ENCODE measurements around the gene SRGAP1.

DNA sequence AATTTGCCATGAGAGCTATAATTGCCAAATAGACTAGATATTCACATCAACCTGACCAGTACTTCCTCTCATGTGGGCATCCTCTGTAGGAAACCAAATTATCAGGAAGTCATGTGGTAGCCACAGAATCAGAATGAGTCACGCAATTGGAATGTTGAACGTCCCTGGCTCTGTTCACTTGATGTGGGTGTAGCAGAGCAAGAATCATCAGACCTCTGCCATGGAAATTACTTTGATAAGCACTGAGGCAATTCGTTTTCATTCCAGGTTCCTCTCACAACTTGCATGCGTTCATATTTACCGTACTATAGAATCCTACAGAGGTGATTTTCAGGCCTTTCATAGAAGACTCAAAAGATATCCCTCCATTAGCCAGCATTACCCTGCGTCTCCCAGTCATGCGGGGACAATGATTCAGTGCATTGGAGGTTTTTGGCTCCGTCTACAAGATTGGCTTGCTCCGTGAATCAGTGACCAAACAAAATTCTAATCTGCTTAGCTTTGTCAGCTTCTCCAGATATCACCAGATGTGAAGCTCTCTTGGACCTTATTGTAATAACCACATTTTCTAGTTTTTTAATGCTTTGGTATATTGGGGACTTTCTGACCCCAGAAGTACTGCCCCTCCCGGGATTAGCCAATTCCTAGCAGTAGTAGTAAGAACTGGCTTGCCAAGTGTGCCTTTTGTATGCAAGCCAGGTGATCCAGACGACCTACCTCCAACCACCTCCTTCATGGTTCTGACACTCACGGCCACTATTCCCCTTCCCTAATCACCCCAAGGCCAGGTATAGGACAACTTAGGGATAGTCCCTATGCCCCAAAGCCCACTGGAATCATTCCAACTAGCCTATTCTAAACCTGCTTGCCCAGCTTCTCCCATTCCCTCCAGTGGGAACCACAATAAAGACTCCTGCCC lies 244.2 kb downstream of the SRGAP1 start:
- TF ChIP-seq ZFP36L1 (CRISPR knock-in tag; IDR thresholded peaks at IDR 0.05), result no peak
- TF ChIP-seq, protein P1, sequence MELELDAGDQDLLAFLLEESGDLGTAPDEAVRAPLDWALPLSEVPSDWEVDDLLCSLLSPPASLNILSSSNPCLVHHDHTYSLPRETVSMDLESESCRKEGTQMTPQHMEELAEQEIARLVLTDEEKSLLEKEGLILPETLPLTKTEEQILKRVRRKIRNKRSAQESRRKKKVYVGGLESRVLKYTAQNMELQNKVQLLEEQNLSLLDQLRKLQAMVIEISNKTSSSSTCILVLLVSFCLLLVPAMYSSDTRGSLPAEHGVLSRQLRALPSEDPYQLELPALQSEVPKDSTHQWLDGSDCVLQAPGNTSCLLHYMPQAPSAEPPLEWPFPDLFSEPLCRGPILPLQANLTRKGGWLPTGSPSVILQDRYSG (CRISPR knock-in tag; IDR thresholded peaks at IDR 0.05), result no peak
- no peak for TF ChIP-seq FOXM1 (CRISPR knock-in tag; IDR thresholded peaks at IDR 0.05)
- TF ChIP-seq, protein P2, sequence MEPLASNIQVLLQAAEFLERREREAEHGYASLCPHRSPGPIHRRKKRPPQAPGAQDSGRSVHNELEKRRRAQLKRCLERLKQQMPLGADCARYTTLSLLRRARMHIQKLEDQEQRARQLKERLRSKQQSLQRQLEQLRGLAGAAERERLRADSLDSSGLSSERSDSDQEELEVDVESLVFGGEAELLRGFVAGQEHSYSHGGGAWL (CRISPR knock-in tag; IDR thresholded peaks at IDR 0.05), result no peak
- TF ChIP-seq, protein P3, sequence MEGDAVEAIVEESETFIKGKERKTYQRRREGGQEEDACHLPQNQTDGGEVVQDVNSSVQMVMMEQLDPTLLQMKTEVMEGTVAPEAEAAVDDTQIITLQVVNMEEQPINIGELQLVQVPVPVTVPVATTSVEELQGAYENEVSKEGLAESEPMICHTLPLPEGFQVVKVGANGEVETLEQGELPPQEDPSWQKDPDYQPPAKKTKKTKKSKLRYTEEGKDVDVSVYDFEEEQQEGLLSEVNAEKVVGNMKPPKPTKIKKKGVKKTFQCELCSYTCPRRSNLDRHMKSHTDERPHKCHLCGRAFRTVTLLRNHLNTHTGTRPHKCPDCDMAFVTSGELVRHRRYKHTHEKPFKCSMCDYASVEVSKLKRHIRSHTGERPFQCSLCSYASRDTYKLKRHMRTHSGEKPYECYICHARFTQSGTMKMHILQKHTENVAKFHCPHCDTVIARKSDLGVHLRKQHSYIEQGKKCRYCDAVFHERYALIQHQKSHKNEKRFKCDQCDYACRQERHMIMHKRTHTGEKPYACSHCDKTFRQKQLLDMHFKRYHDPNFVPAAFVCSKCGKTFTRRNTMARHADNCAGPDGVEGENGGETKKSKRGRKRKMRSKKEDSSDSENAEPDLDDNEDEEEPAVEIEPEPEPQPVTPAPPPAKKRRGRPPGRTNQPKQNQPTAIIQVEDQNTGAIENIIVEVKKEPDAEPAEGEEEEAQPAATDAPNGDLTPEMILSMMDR (CRISPR knock-in tag; IDR thresholded peaks at IDR 0.05), result no peak
- no peak for TF ChIP-seq ZNF121 (CRISPR knock-in tag; IDR thresholded peaks at IDR 0.05)
- TF ChIP-seq ZNF644 (CRISPR knock-in tag; IDR thresholded peaks at IDR 0.05; ENCODE audit: low read depth), result no peak
- TF ChIP-seq, protein P4, sequence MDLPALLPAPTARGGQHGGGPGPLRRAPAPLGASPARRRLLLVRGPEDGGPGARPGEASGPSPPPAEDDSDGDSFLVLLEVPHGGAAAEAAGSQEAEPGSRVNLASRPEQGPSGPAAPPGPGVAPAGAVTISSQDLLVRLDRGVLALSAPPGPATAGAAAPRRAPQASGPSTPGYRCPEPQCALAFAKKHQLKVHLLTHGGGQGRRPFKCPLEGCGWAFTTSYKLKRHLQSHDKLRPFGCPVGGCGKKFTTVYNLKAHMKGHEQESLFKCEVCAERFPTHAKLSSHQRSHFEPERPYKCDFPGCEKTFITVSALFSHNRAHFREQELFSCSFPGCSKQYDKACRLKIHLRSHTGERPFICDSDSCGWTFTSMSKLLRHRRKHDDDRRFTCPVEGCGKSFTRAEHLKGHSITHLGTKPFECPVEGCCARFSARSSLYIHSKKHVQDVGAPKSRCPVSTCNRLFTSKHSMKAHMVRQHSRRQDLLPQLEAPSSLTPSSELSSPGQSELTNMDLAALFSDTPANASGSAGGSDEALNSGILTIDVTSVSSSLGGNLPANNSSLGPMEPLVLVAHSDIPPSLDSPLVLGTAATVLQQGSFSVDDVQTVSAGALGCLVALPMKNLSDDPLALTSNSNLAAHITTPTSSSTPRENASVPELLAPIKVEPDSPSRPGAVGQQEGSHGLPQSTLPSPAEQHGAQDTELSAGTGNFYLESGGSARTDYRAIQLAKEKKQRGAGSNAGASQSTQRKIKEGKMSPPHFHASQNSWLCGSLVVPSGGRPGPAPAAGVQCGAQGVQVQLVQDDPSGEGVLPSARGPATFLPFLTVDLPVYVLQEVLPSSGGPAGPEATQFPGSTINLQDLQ (CRISPR knock-in tag; IDR thresholded peaks at IDR 0.05), result no peak
- no peak for TF ChIP-seq KDM5A (IDR thresholded peaks at IDR 0.05; ENCODE audit: borderline replicate concordance, low read length)
- TF ChIP-seq JUNB (CRISPR knock-in tag; IDR thresholded peaks at IDR 0.05; ENCODE audit: borderline replicate concordance), result no peak
- TF ChIP-seq TAF1 (CRISPR knock-in tag; IDR thresholded peaks at IDR 0.05), result no peak
- no peak for TF ChIP-seq GTF3A (CRISPR knock-in tag; conservative IDR thresholded peaks at IDR 0.05)
- no peak for TF ChIP-seq ZNF24 (IDR thresholded peaks at IDR 0.05)
